HG03039 (cell line): ENCODE results near the gene PCNX4.
A peak's percentile ranks its signal among the peaks of the same experiment; 100 is the strongest.

Experiments used
- ATAC-seq: cut with Tn5 transposase; IDR thresholded peaks from one replicate; pipeline ENCODE4 v1.9.1; 2021; ENCODE audit warnings: mild to moderate bottlenecking, moderate library complexity; ENCODE audit not compliant: unreplicated experiment

PCNX4 gene

DNA sequence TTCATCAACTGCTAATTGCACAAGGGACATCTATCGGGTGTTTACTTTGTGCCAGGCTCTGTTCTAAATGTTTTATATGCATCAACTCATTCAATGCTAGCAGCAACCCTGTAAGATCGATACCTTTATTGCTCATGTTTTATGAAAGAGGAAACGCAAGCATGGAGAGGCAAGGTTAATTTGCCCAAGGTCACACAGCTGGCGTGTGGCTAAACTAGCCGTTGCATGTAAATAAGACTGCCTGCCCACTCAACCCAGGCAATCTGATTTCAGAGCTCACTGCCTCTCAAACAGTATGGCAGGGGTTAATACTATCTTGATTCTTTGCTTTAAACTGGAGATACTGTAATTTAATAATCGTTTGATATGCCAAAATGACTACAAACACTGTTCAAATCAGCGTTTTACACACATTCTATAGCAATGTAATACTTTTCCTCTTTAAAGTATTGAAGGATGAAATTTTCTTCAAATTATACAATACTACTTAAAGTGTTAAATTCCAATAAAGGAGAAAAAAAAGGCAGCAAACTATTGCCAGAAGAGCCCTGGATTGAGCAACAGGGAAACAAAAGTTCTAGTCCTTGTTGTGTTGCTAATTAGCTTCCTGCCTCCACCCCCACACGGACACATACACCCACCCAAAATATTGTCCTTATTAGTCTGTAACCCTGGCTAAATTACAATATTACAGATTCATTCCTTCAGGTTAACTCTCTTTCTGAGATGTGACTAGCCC lies 112.5 kb downstream of the PCNX4 start:
- ATAC-seq = peak; percentile 54

GRCh38 chr14:60204843-60205774 lies 113.4 kb downstream of the PCNX4 start:
- peak; percentile 53 for ATAC-seq

GRCh38 chr14:60206249-60206670 lies 114.5 kb downstream of the PCNX4 start:
- no peak for ATAC-seq

- peak; percentile 42 for ATAC-seq
Measured at GRCh38 chr14:60206837-60207533, 115.3 kb downstream of the PCNX4 start.

- no peak for ATAC-seq
Measured at GRCh38 chr14:60210703-60211102, 119.0 kb downstream of the PCNX4 start.

GRCh38 chr14:60211153-60211552 lies 119.4 kb downstream of the PCNX4 start:
- no peak for ATAC-seq

- peak; percentile 91 for ATAC-seq
Measured at GRCh38 chr14:60212503-60213371, 121.0 kb downstream of the PCNX4 start.

DNA sequence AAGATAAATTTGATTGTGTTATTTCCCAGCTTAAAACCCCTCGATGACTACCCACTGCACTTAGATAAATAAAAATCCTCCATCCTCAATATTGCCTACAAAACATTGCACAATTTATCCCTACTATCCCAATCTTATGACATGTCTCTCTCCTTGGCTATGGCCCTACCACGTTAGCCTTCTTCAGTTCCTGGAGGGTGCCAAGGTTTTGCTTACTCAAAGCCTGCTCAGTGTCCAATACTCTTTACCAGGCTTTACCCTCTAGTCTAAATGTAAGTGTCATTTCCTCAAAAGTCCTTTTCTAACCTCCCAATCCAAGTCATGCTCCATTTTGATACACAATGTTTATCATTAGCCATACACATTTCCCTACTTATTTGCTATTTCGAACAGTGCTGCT lies 122.3 kb downstream of the PCNX4 start:
- no peak for ATAC-seq

GRCh38 chr14:60214415-60215126 lies 122.8 kb downstream of the PCNX4 start:
- ATAC-seq = no peak

GRCh38 chr14:60215127-60215444 lies 123.4 kb downstream of the PCNX4 start:
- no peak for ATAC-seq

DNA sequence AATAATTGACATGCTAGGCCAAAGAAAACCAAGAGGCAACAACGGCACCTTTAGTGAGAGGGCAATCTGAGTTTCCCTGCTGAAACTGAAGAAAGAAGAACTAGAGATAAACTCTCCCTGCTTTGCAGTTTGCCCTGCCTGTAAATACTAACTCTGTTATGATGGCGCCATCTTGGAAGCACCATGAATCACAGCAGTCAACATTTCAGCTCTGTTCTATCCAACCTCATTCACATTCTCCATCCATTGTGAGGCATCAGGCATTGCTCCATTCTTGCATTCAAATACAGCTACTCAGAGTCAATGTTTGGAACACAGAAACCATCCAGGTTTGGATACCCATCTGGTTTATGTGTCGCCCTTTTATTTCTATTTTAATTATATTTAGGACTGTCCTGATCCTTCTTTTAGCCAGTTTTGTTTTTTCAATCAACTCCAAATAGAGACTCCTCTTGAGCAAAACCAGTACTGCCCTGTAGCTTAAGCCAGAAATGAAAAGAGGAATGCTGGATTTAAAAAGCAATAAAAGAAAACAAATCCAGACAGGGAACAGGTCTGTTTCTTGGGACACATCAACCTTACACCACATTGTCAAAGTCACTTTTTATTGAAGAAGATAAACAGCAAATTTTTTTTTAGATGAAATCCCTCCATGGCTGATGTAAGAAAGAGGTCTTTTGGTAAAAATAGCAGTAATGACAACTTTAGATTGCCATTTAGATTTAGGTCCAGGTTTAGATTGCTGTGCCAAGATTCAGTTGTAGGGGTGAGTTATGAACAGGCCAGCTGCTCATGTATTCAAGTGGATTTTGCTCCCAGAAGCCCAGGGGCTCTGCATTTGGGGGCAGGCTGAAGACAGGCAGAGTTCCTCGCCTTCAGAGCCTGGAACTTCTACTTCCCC lies 124.0 kb downstream of the PCNX4 start:
- ATAC-seq = no peak

DNA sequence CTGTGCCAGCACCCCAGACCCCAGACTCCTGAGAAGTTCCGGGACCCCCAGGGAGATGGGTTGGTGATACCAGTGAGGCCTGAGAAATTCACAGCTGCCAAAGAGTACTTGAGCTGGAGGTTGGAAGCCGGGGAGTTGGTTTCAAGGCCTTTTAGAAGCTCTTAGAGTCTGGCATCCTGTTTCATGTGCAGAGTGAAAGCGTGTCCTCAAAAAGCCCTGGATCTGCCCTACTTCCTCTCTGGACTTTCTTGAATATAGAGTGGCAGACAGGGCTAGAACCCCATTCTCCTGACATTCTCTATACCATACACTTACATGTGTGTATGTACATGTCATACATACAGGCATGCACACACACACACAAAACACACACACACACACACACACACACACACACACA lies 126.0 kb downstream of the PCNX4 start:
- no peak for ATAC-seq
